GM08714 (cell line): ENCODE data around the gene GSTM2.

Experiments
- H3K4me3 ChIP-seq: fragments of 200-500 bp; sonication (Bioruptor generic); 2 replicates; pipeline ENCODE4 v1.5.1; 2014; ENCODE audit warnings: mild to moderate bottlenecking, low read length, inconsistent platforms
- ZNF274 ChIP-seq: IDR thresholded peaks from 2 replicates; pipeline ENCODE4 v1.6.1; 2012; ENCODE audit warnings: mild to moderate bottlenecking, low read depth, low read length

Gene GSTM2

GRCh38 chr1:109634771-109635750 lies 32.8 kb upstream of the GSTM2 start:
- no peak overlapping the region for H3K4me3 ChIP-seq
- no peak for TF ChIP-seq ZNF274

DNA sequence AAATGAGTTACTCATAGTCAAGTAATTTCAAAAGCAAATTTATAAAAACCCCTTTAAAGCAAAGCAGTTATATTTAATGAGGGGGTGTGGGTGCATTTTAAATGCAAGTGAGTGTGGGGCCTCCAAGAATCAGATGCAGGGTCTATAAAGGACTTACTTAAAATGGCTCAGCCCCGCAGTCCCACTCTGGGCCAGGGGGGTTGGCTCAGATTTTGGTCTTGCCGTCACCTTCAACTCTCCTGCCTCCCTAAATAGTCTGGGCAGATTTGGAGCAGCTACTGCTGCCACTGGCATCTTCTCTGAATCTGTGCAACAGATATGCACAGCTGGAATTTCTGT lies 32.0 kb upstream of the GSTM2 start:
- H3K4me3 ChIP-seq: no peak overlapping the region
- TF ChIP-seq ZNF274: no peak

GRCh38 chr1:109636201-109636952 lies 31.5 kb upstream of the GSTM2 start:
- no peak for TF ChIP-seq ZNF274
- H3K4me3 ChIP-seq: no peak overlapping the region

DNA sequence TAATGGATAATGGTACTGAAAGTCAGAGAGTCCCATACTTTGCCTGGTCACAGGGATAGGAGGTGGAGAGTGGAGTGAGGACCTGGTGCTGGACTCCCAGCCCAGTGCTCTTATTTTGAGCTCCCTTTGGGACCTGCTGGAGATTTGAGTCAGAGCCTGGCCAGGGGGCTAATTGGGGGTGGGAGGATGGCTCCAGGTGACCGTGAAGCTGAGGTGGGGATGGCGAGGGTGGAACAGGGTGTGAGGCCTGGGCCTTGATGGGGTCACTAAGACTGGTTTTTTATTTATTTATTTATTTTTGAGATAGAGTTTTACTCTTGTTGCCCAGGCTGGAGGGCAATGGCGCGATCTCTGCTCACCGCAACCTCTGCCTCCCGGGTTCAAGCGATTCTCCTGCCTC lies 30.4 kb upstream of the GSTM2 start:
- no peak for TF ChIP-seq ZNF274
- H3K4me3 ChIP-seq: no peak overlapping the region

GRCh38 chr1:109639063-109639840 lies 28.6 kb upstream of the GSTM2 start:
- no peak for TF ChIP-seq ZNF274
- H3K4me3 ChIP-seq: no peak overlapping the region

GRCh38 chr1:109639841-109640184 lies 28.0 kb upstream of the GSTM2 start:
- no peak for TF ChIP-seq ZNF274
- no peak overlapping the region for H3K4me3 ChIP-seq

DNA sequence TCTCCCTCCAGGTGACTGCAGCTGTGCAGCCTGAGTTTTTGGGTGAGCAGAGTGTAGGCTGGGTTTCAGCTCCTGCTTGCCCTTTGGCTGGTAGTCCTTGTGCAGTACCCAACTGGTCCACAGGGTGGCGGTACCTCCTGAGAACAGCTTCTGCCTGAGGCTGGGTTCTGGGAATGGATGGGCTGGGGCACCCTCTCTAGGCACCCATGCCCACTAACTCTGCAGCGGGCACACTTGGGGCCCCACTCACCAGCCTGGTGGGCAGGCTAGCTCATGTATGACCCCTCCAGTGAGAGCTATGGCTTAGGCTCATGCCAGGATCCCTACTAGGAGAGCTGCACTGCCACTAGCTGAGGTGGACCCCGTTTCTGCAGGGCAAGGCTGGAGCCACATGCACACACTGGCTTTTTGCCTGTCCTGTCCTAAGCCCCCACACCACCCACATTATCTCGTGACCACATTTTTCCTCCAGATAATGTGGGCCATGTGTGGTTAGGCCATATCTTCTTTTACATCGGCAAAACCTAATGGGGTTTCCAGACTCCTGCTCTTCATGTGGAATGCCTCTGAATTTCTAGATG lies 27.5 kb upstream of the GSTM2 start:
- no peak for TF ChIP-seq ZNF274

GRCh38 chr1:109641078-109641740 lies 26.6 kb upstream of the GSTM2 start:
- no peak for TF ChIP-seq ZNF274
- H3K4me3 ChIP-seq: no peak overlapping the region

More for the DNA sequence above, 27.5 kb upstream of the GSTM2 start:
- H3K4me3 ChIP-seq: no peak overlapping the region

- TF ChIP-seq ZNF274: no peak
- H3K4me3 ChIP-seq: no peak overlapping the region
Measured at GRCh38 chr1:109641861-109642260, 26.0 kb upstream of the GSTM2 start.

DNA sequence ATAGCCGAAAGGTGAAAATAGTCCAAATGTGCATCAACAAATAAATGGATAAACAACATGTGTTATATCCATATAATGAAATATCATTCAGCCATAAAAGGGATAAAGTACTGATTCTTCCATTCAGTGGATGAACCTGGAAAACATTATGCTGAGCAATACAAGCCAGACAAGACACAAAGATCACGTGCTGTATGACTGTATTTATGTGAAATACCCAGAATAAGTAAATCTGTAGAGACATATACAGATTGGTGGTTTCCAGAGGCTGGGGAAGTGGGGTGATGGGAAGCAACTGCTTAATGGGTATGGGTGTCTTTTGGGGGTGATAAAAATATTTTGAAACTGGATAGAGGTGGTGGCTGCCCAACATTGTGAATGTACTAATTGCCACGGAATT lies 25.2 kb upstream of the GSTM2 start:
- H3K4me3 ChIP-seq: no peak overlapping the region
- TF ChIP-seq ZNF274: no peak

GRCh38 chr1:109643385-109644230 lies 24.2 kb upstream of the GSTM2 start:
- TF ChIP-seq ZNF274: no peak
- no peak overlapping the region for H3K4me3 ChIP-seq

- TF ChIP-seq ZNF274: no peak
- no peak overlapping the region for H3K4me3 ChIP-seq
Measured at GRCh38 chr1:109644670-109645069, 23.2 kb upstream of the GSTM2 start.

DNA sequence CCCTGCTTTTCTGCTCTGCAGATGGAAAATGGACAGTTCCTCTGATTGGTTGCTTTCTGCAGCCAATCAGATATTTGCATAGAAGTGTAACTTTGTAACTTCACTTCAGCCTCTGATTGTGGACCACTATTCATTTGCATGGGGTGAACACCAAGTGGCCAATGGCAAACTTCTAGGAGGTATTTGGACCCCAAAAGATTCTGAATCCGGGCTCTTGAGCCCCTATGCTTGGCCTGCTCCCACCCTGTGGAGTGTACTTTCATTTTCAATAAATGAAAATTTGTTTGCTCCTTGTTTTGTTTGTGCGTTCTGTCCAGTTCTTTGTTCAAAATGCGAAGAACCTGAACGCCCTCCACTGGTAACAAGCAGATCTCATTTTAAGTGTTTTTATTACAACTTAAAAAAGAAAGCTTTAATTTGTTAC lies 18.4 kb upstream of the GSTM2 start:
- no peak for TF ChIP-seq ZNF274
- H3K4me3 ChIP-seq: no peak overlapping the region

DNA sequence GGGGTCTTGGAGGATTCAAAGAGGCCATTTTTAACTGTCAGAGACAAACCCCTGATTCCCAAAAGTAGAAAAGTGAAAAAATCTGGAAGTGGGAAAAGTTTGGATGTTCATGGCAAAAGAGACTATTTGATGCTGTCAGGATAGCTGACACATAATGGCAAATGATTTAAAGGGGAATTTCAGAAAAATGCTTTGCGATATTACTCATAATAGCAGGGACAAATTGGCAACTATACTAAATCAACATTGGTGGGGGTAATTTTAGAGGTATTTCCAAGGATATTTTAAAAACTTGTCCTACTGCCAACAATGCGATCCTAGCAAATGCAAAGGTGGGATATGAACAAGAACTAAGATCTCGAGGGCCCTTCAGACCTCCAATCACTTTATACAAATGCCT lies 17.2 kb upstream of the GSTM2 start:
- no peak for TF ChIP-seq ZNF274
- H3K4me3 ChIP-seq: no peak overlapping the region
